Panc1 (cell line): Measurements from ENCODE around the gene MAP3K1. TPM values are rescaled to one million over a fixed set of nuclear protein-coding genes. Genes with fewer than 3 reads are reported as not detected.

ENCODE experiments used
- ATAC-seq: fragments of 200-7000 bp; cut with Tn5 transposase; 2 replicates; pipeline ENCODE4 v1.9.1; 2020; ENCODE audit warnings: mild to moderate bottlenecking, moderate library complexity
- BruUV-seq: library from RNA; stranded (reverse); fragments of 400-500 nt; replicated peaks from 2 replicates; lab custom pipeline; 2021; lab: Mats Ljungman, UMichigan
- CTCF ChIA-PET: fragments of 300-600 bp; sonication (Branson Sonifier 250); formaldehyde crosslinking; loops from one replicate; lab custom pipeline; 2022; ENCODE audit warnings: antibody characterized with exemption; lab: Charles Lee
- POLR2A ChIA-PET: fragments of 300-600 bp; sonication (Branson Sonifier 250); formaldehyde crosslinking; loops from one replicate; lab custom pipeline; 2022; ENCODE audit warnings: antibody characterized with exemption; lab: Charles Lee
- DNase-seq: peaks from one replicate; pipeline ENCODE4 v3.0.0-alpha.2; 2010; ENCODE audit warnings: low read depth, low spot score
- H3K27ac ChIP-seq: 2 replicates; pipeline ENCODE4 v1.5.1; 2011; ENCODE audit warnings: mild to moderate bottlenecking, low read length, inconsistent platforms
- H3K27me3 ChIP-seq: fragments of 200-500 bp; sonication (Bioruptor generic); 2 replicates; pipeline ENCODE4 v1.6.0; 2014; ENCODE audit warnings: low read length, inconsistent platforms; ENCODE audit not compliant: control insufficient read depth, insufficient read depth
- H3K36me3 ChIP-seq: fragments of 200-500 bp; sonication (Bioruptor generic); 2 replicates; pipeline ENCODE4 v1.5.1; 2014; ENCODE audit warnings: inconsistent platforms, mild to moderate bottlenecking, low read length, moderate library complexity; ENCODE audit not compliant: control insufficient read depth, insufficient read depth
- H3K4me1 ChIP-seq: 2 replicates; pipeline ENCODE4 v1.5.1; 2011; ENCODE audit warnings: inconsistent platforms, mild to moderate bottlenecking, low read length, moderate library complexity; ENCODE audit not compliant: control insufficient read depth, insufficient read depth
- H3K4me3 ChIP-seq, 2 experiments: 2 replicates each; pipeline ENCODE4 v1.5.1; 2011 to 2012; ENCODE audit warnings: low read depth in 2 of 2, low read length in 2 of 2, mild to moderate bottlenecking in 2 of 2, inconsistent platforms in 1 of 2, moderate library complexity in 1 of 2
- H3K9me3 ChIP-seq: fragments of 200-500 bp; sonication (Bioruptor generic); 2 replicates; pipeline ENCODE4 v1.5.1; 2014; ENCODE audit warnings: low read depth, mild to moderate bottlenecking, inconsistent platforms, low read length, moderate library complexity; ENCODE audit not compliant: control insufficient read depth, insufficient read depth
- POLR2AphosphoS5 ChIP-seq: IDR thresholded peaks from 2 replicates; pipeline ENCODE4 v1.6.1; 2012; ENCODE audit warnings: mild to moderate bottlenecking, low read depth, low read length, moderate library complexity
- SIN3A ChIP-seq: IDR thresholded peaks from 2 replicates; pipeline ENCODE4 v1.6.1; 2012; ENCODE audit warnings: low read depth, mild to moderate bottlenecking, low read length, moderate library complexity, borderline replicate concordance; ENCODE audit not compliant: insufficient read depth
- TCF7L2 ChIP-seq: IDR thresholded peaks from 2 replicates; pipeline ENCODE4 v1.6.1; 2011; ENCODE audit warnings: mild to moderate bottlenecking, low read depth, low read length, inconsistent platforms
- in situ Hi-C: cut with HindIII; loops from 2 replicates; pipeline ENCODE4 v1.10.0; 2016; ENCODE audit warnings: low sequenced_read_pairs, low pct_unique_long_range_greater_than_20kb
- intact Hi-C: fragments of 100-400 bp; cut with micrococcal nuclease; formaldehyde crosslinking; loops from one replicate; pipeline ENCODE4 v1.10.0; 2022; ENCODE audit not compliant: unreplicated experiment
- total RNA-seq: library from RNA; stranded (reverse); gene quantifications from one replicate; pipeline ENCODE4 v1.2.1, GENCODE V29; 2021; ENCODE audit not compliant: unreplicated experiment
- TF ChIP-seq, protein P1 (sequence below): fragments of 450-650 bp; IDR thresholded peaks from 2 replicates; pipeline ENCODE4 v1.5.1; 2017; ENCODE audit warnings: mild to moderate bottlenecking
- TF ChIP-seq, protein P2 (sequence below), 2 experiments: IDR thresholded peaks; 2 replicates each; pipeline ENCODE4 v1.6.1; 2011 to 2012; ENCODE audit warnings: low read depth in 2 of 2, control low read depth in 1 of 2, low read length in 1 of 2, mild to moderate bottlenecking in 1 of 2, moderate library complexity in 1 of 2; ENCODE audit not compliant: insufficient read depth in 1 of 2

MAP3K1 gene
- total RNA-seq, 1 experiment from 2014 or later: 6.2 TPM

DNA sequence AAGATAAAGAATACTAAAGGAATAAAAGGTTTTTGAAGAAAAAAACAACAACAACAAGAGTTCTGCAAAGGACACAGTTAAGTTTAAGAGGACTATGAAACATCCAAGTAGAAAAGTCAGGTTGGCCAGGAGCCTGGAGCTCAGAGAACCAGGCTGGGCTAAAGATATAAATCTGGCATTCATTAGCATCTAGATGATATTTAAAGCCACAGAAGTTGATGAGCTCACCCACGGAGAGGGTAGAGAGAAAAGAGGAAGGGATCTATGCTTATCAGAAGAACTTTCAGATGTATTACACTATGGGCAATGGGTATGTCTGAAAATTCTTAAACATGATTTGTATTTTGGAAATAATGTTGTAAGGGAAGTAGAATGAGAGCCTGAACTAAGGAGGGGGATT is 126.6 kb downstream of the MAP3K1 start:
- no TSS peak for BruUV-seq
- H3K27ac ChIP-seq: no peak overlapping the region
- H3K9me3 ChIP-seq: no peaks in the 10 kb centered on the region
- no peaks in the 10 kb centered on the region for H3K4me1 ChIP-seq
- TF ChIP-seq POLR2AphosphoS5: no peak
- TF ChIP-seq, protein P1, sequence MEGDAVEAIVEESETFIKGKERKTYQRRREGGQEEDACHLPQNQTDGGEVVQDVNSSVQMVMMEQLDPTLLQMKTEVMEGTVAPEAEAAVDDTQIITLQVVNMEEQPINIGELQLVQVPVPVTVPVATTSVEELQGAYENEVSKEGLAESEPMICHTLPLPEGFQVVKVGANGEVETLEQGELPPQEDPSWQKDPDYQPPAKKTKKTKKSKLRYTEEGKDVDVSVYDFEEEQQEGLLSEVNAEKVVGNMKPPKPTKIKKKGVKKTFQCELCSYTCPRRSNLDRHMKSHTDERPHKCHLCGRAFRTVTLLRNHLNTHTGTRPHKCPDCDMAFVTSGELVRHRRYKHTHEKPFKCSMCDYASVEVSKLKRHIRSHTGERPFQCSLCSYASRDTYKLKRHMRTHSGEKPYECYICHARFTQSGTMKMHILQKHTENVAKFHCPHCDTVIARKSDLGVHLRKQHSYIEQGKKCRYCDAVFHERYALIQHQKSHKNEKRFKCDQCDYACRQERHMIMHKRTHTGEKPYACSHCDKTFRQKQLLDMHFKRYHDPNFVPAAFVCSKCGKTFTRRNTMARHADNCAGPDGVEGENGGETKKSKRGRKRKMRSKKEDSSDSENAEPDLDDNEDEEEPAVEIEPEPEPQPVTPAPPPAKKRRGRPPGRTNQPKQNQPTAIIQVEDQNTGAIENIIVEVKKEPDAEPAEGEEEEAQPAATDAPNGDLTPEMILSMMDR: no peak
- no peak for TF ChIP-seq TCF7L2
- TF ChIP-seq, protein P2, sequence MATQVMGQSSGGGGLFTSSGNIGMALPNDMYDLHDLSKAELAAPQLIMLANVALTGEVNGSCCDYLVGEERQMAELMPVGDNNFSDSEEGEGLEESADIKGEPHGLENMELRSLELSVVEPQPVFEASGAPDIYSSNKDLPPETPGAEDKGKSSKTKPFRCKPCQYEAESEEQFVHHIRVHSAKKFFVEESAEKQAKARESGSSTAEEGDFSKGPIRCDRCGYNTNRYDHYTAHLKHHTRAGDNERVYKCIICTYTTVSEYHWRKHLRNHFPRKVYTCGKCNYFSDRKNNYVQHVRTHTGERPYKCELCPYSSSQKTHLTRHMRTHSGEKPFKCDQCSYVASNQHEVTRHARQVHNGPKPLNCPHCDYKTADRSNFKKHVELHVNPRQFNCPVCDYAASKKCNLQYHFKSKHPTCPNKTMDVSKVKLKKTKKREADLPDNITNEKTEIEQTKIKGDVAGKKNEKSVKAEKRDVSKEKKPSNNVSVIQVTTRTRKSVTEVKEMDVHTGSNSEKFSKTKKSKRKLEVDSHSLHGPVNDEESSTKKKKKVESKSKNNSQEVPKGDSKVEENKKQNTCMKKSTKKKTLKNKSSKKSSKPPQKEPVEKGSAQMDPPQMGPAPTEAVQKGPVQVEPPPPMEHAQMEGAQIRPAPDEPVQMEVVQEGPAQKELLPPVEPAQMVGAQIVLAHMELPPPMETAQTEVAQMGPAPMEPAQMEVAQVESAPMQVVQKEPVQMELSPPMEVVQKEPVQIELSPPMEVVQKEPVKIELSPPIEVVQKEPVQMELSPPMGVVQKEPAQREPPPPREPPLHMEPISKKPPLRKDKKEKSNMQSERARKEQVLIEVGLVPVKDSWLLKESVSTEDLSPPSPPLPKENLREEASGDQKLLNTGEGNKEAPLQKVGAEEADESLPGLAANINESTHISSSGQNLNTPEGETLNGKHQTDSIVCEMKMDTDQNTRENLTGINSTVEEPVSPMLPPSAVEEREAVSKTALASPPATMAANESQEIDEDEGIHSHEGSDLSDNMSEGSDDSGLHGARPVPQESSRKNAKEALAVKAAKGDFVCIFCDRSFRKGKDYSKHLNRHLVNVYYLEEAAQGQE (IDR thresholded peaks at IDR 0.05; ENCODE audit: insufficient read depth in 1 of 2, low read depth in 2 of 2, low read length in 1 of 2): no peak
- TF ChIP-seq SIN3A: no peak
- ChIA-PET CTCF (no interaction called here), POLR2A (no interaction called here)
- intact Hi-C loops (no loop called here), in situ Hi-C loops (no loop called here)
- no peak for ATAC-seq
- H3K4me3 ChIP-seq: no peak overlapping the region
- H3K36me3 ChIP-seq: peaks cover 63% of the 10 kb centered on the region
- DNase-seq: no peak
- no peaks in the 10 kb centered on the region for H3K27me3 ChIP-seq

Other genes with a start within 250 kb of the MAP3K1 start
- gene SETD9, start 94.0 kb downstream of the MAP3K1 start, total RNA-seq: 20.5 TPM
- gene MIER3, start 136.6 kb downstream of the MAP3K1 start, total RNA-seq: 29.7 TPM